Measurements from ENCODE around the gene GNG12.

GRCh38 chr1:67700220-67700619 lies 133.0 kb downstream of the GNG12 start:
- TF ChIP-seq POLR2AphosphoS5 (IDR thresholded peaks at IDR 0.05; ENCODE audit: low read depth, low read length) = no peak
- no peak for TF ChIP-seq TAF1 (IDR thresholded peaks at IDR 0.05; ENCODE audit: borderline replicate concordance, low read depth, low read length)
- no peak for TF ChIP-seq POLR2A (IDR thresholded peaks at IDR 0.05; ENCODE audit: low read depth, low read length)
